Superior temporal gyrus (tissue), 1 donor: ENCODE results near the gene GRAMD4.

ENCODE experiments used
- DNase-seq: peaks from one replicate; pipeline ENCODE4 v3.0.0-alpha.2; 2016; ENCODE audit errors: extremely low spot score

Gene GRAMD4

GRCh38 chr22:46719921-46720320 is 99.7 kb downstream of the GRAMD4 start:
- DNase-seq = no peak

GRCh38 chr22:46721501-46722085 is 101.4 kb downstream of the GRAMD4 start:
- DNase-seq = no peak

GRCh38 chr22:46723882-46724281 is 103.7 kb downstream of the GRAMD4 start:
- no peak for DNase-seq

GRCh38 chr22:46725096-46725495 is 104.9 kb downstream of the GRAMD4 start:
- no peak for DNase-seq

- no peak for DNase-seq
Measured at GRCh38 chr22:46726066-46726985, 106.1 kb downstream of the GRAMD4 start.

- DNase-seq = no peak
Measured at GRCh38 chr22:46726986-46727317, 106.8 kb downstream of the GRAMD4 start.

GRCh38 chr22:46727813-46728364 is 107.7 kb downstream of the GRAMD4 start:
- DNase-seq = no peak

- no peak for DNase-seq
Measured at GRCh38 chr22:46728470-46728869, 108.3 kb downstream of the GRAMD4 start.
